ENCODE measurements around the gene FBXL19. TPM values are rescaled to one million over a fixed set of nuclear protein-coding genes. Genes with fewer than 3 reads are reported as not detected.

FBXL19 gene
- total and polyA plus RNA-seq, 8 donors = 11.2 to 26.8 (median 19.5) TPM

DNA sequence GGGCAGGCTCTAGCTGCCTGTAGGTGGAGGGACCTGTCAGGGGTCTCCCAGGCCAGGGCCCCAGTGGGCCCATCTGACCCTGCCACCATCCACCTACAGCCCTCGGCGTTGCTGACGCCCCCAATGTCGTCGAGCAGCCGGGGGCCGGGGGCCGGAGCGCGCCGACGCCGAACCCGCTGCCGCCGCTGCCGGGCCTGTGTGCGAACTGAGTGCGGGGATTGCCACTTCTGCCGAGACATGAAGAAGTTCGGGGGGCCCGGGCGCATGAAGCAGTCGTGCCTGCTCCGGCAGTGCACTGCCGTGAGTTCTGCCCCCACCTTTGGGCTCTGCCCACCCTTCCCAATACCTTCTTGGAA is 2.2 kb downstream of the FBXL19 start:
- Histone ChIP-seq H3K4me1 (peaks cover 2 to 21% of the 10 kb centered on the region in 2 donors), H3K27me3 (no peaks in the 10 kb centered on the region), H3K4me3 (no peak overlapping the region), H3K36me3 (peaks cover 0 to 38% of the 10 kb centered on the region in 2 donors), H3K9me3 (no peaks in the 10 kb centered on the region), H3K27ac (no peak overlapping the region)
- no peak for TF ChIP-seq CTCF (IDR thresholded peaks at IDR 0.05)
- intact Hi-C loops (cut with DNase I) = no loop called here
- no peak for ATAC-seq
- peak in 1 of 4 donors; percentile 84 for DNase-seq

DNA sequence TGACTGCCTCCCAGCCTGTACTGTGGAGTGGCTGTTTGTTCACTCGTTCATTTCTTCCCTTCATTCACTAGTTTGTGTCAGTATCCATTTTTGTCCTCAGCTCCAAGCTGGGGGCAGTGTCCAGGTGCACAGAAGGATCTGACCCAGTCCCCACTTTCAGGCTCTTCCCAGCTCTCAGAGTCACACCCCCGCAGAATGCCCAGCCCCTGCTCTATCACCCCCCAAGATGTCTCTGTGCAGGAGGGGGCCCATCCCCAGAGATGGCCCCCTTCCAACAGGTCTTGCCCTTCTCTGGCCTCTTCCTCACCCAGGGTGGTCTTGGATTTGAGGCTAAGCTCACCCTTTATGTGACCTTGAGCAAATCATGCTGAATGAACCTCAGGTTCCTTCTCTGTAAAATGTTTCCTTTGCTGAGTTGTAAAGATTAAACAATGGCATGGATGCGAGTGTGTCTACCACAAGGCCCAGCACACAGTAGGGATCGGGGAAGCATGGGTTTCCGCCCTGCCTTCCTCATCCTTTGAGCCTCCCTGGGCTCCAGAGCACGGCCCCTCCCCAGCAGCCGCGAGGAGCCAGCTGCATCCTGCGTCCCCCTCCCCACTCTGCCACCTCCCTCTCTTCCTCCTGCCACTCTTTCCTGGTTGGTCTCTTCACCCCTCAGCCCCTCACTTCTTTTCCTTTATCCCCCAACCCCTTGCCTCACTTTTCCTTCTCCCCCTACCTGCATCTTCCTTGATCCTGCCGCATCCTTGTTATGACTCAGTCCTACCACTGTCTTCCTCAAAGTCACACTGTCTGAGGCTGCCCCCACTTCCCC is 2.8 kb downstream of the FBXL19 start:
- intact Hi-C loops (cut with DNase I) = no loop called here
- no peak for DNase-seq

GRCh38 chr16:30926937-30927788 is 3.8 kb downstream of the FBXL19 start:
- TF ChIP-seq CTCF (IDR thresholded peaks at IDR 0.05) = no peak
- H3K36me3 ChIP-seq = peaks cover 0 to 53% of the 10 kb centered on the region in 2 donors
- peak in 1 of 4 donors; percentile 36 for DNase-seq
- intact Hi-C loops (cut with DNase I) = no loop called here
- no peak for ATAC-seq
- H3K9me3 ChIP-seq = no peaks in the 10 kb centered on the region
- H3K4me3 ChIP-seq = no peak overlapping the region
- H3K4me1 ChIP-seq = peaks cover 2 to 14% of the 10 kb centered on the region in 2 donors
- H3K27ac ChIP-seq = no peak overlapping the region
- H3K27me3 ChIP-seq = no peaks in the 10 kb centered on the region

More for the DNA sequence above, 2.8 kb downstream of the FBXL19 start:
- Histone ChIP-seq H3K27ac (no peak overlapping the region), H3K4me3 (no peak overlapping the region), H3K27me3 (no peaks in the 10 kb centered on the region), H3K9me3 (no peaks in the 10 kb centered on the region), H3K36me3 (peaks cover 0 to 44% of the 10 kb centered on the region in 2 donors), H3K4me1 (peaks cover 2 to 21% of the 10 kb centered on the region in 2 donors)
- TF ChIP-seq CTCF (IDR thresholded peaks at IDR 0.05) = no peak
- no peak for ATAC-seq

DNA sequence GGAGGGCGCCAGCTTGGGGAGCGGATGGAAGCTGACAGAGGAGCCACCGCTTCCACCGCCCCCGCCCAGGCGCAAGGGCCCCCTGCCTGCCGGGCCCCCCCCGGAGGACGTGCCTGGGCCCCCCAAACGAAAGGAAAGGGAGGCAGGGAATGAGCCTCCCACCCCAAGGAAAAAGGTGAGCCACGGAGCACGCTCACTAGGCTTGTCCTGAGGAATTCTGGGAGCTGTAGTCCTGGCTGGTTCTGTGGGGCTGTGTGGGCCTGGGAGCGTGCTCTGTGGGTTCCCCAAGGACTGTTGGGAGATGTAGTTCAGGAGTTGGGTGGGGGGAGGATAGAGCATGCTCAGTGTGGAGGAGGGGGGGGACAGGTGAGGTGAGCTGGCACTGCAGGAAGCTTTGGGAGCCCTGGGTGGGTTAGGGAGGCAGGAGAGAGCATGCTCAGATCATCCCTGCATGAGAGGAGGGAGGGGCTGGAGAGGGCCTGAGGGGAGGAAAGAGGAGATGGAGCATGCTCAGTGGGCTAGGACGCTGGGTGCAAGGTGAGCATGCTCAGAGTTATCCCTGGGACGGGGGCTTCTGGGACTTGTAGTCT is 4.5 kb downstream of the FBXL19 start:
- Histone ChIP-seq H3K27ac (no peak overlapping the region), H3K36me3 (peaks cover 0 to 61% of the 10 kb centered on the region in 2 donors), H3K27me3 (no peaks in the 10 kb centered on the region), H3K9me3 (no peaks in the 10 kb centered on the region), H3K4me3 (no peak overlapping the region), H3K4me1 (peaks cover 2 to 14% of the 10 kb centered on the region in 2 donors)
- DNase-seq (peak in 3 of 4 donors; percentile 31 to 77 (median 35)), ATAC-seq (no peak)
- no peak for TF ChIP-seq CTCF (IDR thresholded peaks at IDR 0.05)
- intact Hi-C loops (cut with DNase I) = no loop called here

Measured in left lung (tissue), 10 donors.